NCI-H2107 treated with DMSO at 0.1 percent for 48 hours (cell line): Measurements from ENCODE around the gene ATAD5.
"Not testable (repeated sequence)": the region's sequence is repeated elsewhere in the genome, so short reads cannot be mapped to it uniquely, and the experiment has no call there.

ENCODE experiments used
- DNase-seq: peaks from one replicate; lab custom pipeline; 2025; ENCODE audit not compliant: unreplicated experiment; lab: John Stamatoyannopoulos, UW

The ATAD5 gene

DNA sequence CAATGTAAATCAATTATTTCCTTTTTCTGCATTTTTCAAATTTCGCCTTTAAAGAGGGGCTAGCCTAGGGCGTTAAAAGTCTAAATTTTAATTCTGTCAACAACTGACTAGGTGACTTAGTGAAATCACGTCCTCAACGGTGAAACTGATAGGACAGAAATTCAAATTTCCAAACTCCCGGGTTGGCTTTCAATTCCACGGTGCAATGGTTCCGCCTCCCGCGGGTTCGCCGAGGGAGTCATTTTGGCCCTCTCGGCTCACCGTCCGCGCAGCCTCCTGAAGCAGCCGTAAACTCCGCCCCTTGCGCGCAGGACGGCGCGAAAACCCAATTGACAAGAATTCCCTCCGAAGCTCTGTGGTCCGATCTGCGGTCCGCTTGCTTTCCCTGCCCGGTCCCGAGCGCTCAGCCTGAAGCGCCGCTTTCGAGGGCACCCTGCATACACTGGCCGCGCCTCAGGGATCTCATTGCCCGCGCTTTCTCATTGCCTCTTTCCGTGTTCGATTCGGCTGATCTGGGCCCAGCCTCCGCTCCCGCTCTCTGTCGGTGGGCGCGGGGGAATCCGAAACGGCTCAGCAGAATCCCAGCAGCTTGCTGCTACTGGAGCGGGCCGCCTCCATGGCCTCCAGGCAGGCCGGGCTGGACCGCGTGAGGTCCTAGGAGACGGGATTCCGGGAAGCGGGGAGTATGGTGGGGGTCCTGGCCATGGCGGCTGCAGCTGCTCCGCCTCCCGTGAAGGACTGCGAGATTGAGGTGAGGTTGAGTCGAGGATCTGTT, at the start of gene ATAD5:
ATAD5 (plus strand) TSS at position 304 of the 775 bp plus-strand sequence; CDS start at position 686, 382 bp downstream.
- DNase-seq = peak; percentile 81

- DNase-seq = no peak
These were observed 49.6 kb upstream of the ATAD5 start for GRCh38 chr17:30782206-30782605.

DNA sequence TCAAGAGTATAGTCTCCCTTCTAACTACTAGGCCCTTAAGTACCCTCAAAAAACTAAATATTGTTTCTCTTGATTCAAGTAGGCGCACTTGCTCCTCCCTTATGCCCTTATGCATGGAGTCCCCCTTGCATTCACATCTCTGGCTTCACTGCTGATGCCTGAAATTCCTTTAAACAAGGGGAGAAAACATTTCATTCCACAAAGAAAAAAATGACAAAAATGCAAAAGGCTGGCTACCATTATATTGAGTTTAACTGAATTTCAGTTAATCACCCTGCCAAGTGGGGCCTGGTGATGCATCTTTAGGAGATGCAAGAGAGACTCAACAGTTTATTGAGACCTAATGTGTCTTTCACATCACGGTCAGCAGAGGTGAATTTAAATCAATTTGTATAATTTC, 42.8 kb upstream of the ATAD5 start:
- DNase-seq = no peak

DNA sequence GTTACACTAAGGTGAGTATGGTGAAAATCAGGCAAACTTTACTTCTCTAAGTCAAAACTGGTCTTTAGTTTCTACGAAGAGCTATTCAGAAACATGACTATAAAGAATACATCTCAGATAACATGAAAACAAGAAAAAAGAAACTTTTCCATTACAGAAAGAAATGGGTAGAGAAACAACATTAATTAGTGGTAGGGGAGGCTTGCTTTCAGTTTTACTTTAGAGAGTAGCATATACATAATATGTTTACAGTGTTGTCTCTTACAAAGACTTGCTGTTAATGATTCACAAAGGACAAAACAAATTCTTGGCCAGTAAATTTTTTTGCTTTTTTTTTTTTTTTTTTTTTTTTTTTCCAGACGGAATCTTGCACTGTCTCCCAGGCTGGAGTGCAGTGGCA, 41.5 kb upstream of the ATAD5 start:
- DNase-seq = no peak

DNA sequence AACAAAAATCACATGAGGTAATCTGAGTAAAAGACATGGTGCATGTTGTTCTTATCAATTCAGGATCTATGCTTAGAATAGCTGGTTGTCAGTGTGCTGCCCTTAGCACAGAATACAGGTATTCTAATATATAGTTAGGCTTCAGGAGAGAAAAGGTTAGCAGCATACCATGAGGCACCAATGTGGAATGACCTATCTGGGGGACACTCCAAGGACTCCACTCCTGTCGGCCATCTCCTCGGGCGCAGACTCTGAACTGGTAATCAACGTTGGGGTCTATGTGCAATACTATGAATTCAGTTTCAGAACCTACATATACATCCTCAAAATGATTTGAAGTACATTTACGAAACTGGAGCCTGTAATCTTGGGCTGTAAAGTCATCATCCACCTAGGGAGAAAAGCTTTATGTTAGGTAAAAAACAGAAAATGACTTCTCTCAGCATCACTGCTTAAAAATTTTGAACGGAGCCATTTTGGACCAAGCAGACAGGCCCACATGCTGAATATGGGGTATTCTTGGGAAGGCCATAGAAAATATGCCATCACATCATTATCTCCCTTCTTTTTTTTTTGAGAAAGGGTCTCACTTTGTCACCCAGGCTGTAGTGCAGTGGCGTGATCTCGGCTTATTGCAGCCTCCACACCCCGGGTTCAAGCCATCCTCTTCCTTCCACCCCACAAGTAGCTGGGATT, 38.3 kb upstream of the ATAD5 start:
- no peak for DNase-seq

- no peak for DNase-seq
These were observed 37.4 kb upstream of the ATAD5 start for GRCh38 chr17:30794372-30794771.

- DNase-seq = no peak
These were observed 35.8 kb upstream of the ATAD5 start for GRCh38 chr17:30796016-30796415.

DNA sequence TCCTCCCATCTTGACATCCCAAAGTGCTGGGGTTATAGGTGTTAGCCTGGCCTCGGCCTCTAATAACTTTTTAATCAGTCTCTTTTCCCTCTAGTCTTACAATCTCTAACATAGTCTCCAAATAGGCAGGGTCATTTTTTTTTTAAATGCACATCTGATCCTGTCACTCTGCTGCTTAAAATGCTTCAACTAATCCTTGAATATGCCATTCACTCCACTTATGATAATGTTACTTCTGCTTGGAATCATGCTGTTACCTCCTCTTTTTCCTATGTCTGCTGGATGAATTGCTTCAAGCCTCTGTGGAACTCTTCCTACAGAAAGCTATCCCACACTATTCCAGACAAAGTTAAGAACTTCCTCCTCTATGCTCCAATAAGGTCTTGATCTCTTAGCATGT, 30.1 kb upstream of the ATAD5 start:
- DNase-seq = no peak

DNA sequence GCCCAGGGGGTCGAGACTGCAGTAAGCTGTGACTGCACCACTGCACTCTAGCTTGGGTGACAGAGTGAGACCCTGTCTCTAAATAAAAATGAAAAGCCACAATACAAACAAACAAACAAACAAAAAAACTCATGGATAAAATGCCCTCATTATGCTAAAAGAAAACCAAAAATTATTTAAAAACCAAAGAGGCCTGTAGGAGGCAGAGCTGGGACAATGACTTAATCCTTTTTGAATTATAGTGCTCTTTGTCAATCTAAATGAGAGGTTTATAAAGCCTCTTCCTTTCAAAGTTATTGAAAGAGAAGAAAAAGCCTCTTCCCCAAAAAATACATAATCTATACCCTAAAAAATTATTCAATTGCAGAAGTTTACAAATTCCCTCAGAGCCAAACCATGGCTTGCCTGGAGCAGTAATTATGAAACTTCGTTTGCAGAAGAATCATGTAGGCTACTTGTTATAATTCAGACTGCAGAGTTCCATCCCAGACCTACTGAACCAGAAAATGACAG, 25.8 kb upstream of the ATAD5 start:
- DNase-seq = no peak

DNA sequence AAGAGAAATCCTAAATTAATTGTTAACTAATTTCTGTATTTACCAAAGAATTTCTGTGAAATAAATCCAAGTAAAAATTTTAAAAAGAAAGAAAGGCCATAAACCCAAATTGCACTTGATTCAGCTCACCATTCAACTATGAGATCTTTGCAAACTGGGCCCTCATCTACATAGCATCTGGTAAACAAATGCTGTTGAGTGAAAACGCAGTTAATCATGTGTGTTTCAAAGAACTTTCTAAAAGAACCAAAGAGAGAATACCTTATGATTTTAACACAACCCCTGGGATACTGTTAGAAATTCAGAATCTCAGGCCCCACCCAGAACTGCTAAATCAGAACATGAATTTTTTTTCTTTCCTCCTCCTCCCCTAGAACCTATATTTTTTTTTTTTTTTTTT, 23.9 kb upstream of the ATAD5 start:
- no peak for DNase-seq

GRCh38 chr17:30808785-30809286, 22.9 kb upstream of the ATAD5 start:
- no peak for DNase-seq

GRCh38 chr17:30809867-30810266, 21.9 kb upstream of the ATAD5 start:
- DNase-seq = no peak

DNA sequence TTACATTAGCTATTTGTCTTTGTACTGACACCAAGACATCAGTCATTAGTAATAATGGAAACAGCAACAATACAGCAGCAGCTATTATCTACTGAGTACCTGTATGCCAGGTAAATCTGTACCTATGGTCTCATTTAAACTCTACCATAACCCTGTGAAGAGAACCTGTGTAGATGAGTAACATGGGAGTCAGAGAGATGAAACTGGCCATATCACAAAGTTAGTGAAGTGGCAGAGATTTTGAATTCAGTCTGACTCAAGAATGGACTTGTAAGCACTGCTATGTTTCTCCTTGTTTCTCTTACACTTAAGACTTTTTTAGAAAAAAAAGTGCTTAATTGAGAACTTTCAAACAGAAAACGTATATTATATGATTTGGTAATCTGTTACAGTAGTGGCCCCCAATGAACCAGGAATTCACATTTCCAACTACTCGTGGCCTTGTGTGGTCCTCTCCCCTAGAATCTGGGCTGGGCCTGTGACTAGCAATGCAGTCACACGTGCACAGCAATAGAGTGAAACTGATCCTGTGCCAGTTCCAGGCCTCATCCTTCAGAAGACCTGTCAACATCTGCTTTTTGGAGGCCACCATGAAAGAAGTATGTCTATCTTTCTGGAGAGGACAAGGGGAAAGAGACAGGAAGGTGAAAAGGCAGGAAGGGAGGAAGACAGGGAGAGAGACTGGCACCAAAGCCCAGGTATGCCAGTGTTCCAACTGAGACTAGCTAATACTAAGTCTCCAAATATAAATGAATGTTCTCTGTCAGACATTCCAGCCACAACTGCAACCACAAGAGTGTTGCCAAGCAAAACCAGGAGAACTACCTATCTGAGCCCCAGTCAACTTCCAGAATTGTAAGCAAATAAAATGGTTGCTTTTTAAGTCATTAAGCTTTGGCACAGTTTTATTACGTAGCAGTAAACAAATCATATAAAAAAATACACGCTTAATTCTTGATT, 19.3 kb upstream of the ATAD5 start:
- DNase-seq = no peak

DNA sequence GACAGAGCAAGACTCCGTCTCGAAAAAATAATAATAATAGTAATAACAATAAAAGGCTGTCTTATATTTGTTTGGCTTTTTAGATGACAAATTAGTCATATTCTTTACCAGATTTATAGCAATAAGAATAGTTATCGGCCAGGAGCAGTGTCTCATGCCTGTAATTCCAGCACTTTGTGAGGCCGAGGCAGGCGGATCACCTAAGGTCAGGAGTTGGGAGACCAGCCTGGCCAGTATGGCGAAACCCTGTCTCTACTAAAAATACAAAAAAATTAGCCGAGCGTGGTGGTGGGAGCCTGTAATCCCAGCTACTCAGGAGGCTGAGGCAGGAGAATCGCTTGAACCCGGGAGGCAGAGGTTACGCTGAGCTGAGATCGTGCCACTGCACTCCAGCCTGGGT, 17.5 kb upstream of the ATAD5 start:
- DNase-seq = not testable (repeated sequence)

GRCh38 chr17:30814860-30815259, 16.9 kb upstream of the ATAD5 start:
- not testable (repeated sequence) for DNase-seq

- no peak for DNase-seq
These were observed 15.6 kb upstream of the ATAD5 start for GRCh38 chr17:30816165-30816564.

- no peak for DNase-seq
These were observed 11.6 kb upstream of the ATAD5 start for GRCh38 chr17:30819971-30820705.

DNA sequence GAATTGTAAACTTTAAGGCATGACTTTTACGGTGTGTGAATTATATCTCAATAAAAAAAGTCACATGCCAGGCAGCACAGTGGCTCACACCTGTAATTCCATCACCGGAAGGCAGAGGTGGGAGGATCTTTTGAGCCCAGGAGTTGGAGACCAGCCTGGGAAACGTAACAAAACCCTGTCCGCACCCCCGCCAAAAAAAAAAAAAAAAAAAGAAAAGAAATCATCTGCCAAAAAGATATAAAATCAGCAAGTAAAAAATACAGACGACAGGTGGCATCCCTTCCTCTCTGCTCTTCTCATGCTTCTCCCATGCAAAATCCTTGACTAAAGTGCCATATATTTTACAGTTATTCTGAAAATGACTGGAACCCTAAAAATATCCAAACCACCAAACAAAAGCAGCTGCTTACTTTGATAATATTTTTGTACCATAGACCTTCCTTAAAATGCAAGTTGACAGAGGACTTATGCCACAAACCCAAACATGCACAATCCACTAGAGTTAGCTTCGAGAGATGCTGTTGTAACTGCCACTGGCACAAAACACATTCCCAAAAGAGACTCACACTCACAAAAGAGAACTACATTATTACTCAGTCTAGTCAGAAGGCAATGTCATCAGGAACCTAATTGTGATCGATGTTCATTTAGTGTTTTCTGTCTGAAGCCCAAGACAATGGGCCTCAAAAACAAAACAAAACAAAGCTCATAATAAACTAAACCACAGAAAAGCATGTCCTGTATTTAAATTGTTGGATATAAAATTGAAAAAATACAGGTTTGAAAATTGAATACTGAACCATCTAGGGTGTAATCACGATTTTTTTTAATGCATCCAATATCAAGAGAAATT, 9.7 kb upstream of the ATAD5 start:
- DNase-seq = no peak

GRCh38 chr17:30822919-30823318, 8.8 kb upstream of the ATAD5 start:
- DNase-seq = not testable (repeated sequence)
